ENCODE measurements around the gene RNFT2. TPM values are rescaled to one million over a fixed set of nuclear protein-coding genes. Genes with fewer than 3 reads are reported as not detected.

RNFT2 gene
- total RNA-seq, 1 experiment from 2014 or later: 5.7 TPM

GRCh38 chr12:116709768-116710167 is 28.3 kb upstream of the RNFT2 start:
- no peak for DNase-seq (ENCODE audit: low read depth)

GRCh38 chr12:116710370-116711150 is 27.6 kb upstream of the RNFT2 start:
- DNase-seq (ENCODE audit: low read depth): no peak

GRCh38 chr12:116712458-116713303 is 25.4 kb upstream of the RNFT2 start:
- DNase-seq (ENCODE audit: low read depth): no peak

- DNase-seq (ENCODE audit: low read depth): no peak
Observed at GRCh38 chr12:116713527-116713926, 24.6 kb upstream of the RNFT2 start.

- DNase-seq (ENCODE audit: low read depth): no peak
Observed at GRCh38 chr12:116714175-116714574, 23.9 kb upstream of the RNFT2 start.

GRCh38 chr12:116717466-116718437 is 20.4 kb upstream of the RNFT2 start:
- peak; percentile 60 for DNase-seq (ENCODE audit: low read depth)

- DNase-seq (ENCODE audit: low read depth): peak; percentile 70
Observed at GRCh38 chr12:116718655-116719454, 19.3 kb upstream of the RNFT2 start.

- DNase-seq (ENCODE audit: low read depth): no peak
Observed at GRCh38 chr12:116719731-116720528, 18.2 kb upstream of the RNFT2 start.

- DNase-seq (ENCODE audit: low read depth): no peak
Observed at GRCh38 chr12:116722245-116722644, 15.9 kb upstream of the RNFT2 start.

- no peak for DNase-seq (ENCODE audit: low read depth)
Observed at GRCh38 chr12:116726694-116727093, 11.4 kb upstream of the RNFT2 start.

GRCh38 chr12:116727261-116727660 is 10.9 kb upstream of the RNFT2 start:
- no peak for DNase-seq (ENCODE audit: low read depth)

- no peak for DNase-seq (ENCODE audit: low read depth)
Observed at GRCh38 chr12:116727891-116728290, 10.2 kb upstream of the RNFT2 start.

- DNase-seq (ENCODE audit: low read depth): no peak
Observed at GRCh38 chr12:116731801-116732200, 6.3 kb upstream of the RNFT2 start.

GRCh38 chr12:116734156-116734768 is 3.9 kb upstream of the RNFT2 start:
- no peak for DNase-seq (ENCODE audit: low read depth)

- DNase-seq (ENCODE audit: low read depth): no peak
Observed at GRCh38 chr12:116735084-116735483, 3.0 kb upstream of the RNFT2 start.

GRCh38 chr12:116735951-116736599 is 2.0 kb upstream of the RNFT2 start:
- DNase-seq (ENCODE audit: low read depth): no peak

- peak; percentile 7 for DNase-seq (ENCODE audit: low read depth)
Observed at GRCh38 chr12:116736962-116737773, 947 bp upstream of the RNFT2 start.

- DNase-seq (ENCODE audit: low read depth): no peak
Observed at GRCh38 chr12:116739381-116739887, 1.3 kb downstream of the RNFT2 start.
